HEK293 (cell line): Measurements from ENCODE around the gene ZBTB21.

Experiments used
- CTCF ChIA-PET: fragments of 350-600 bp; formaldehyde crosslinking; extraction: SDS; loops from one replicate; lab custom pipeline; 2021; ENCODE audit warnings: antibody characterized with exemption; lab: Yijun Ruan, JAX
- POLR2A ChIA-PET: fragments of 300-600 bp; formaldehyde crosslinking; extraction: SDS; loops from one replicate; lab custom pipeline; 2020; ENCODE audit warnings: antibody characterized with exemption, inconsistent platforms; lab: Yijun Ruan, JAX
- H3K27ac ChIP-seq: fragments of 200-500 bp; sonication (Bioruptor generic); 2 replicates; pipeline ENCODE4 v1.5.1; 2014; ENCODE audit warnings: low read depth, low read length, control low read depth, inconsistent platforms; ENCODE audit errors: extremely low read depth
- H3K36me3 ChIP-seq, 2 experiments: fragments of 200-500 bp in 1 of 2; sonication (Bioruptor generic) in 1 of 2; 1 replicate in 1 of 2; 2 replicates in 1 of 2; pipeline ENCODE4 v1.5.1; 2014 to 2017; ENCODE audit warnings: inconsistent platforms in 2 of 2, low read length in 2 of 2; ENCODE audit not compliant: control insufficient read depth in 2 of 2, insufficient read depth in 1 of 2
- H3K4me1 ChIP-seq: fragments of 200-500 bp; sonication (Bioruptor generic); 2 replicates; pipeline ENCODE4 v1.5.1; 2014; ENCODE audit warnings: mild to moderate bottlenecking, low read length, inconsistent platforms; ENCODE audit not compliant: control insufficient read depth, insufficient read depth
- H3K4me3 ChIP-seq: 2 replicates; pipeline ENCODE4 v1.5.1; 2011; ENCODE audit warnings: low read depth, mild to moderate bottlenecking, control low read depth, low read length, moderate library complexity
- H3K9me3 ChIP-seq: fragments of 200-500 bp; sonication (Bioruptor generic); 2 replicates; pipeline ENCODE4 v1.5.1; 2014; ENCODE audit warnings: low read depth, low read length, inconsistent platforms; ENCODE audit not compliant: control insufficient read depth, insufficient read depth
- INSM2 ChIP-seq: fragments of 450-650 bp; formaldehyde crosslinking; IDR thresholded peaks from 2 replicates; pipeline ENCODE4 v1.5.1; 2016; ENCODE audit warnings: missing biosample characterization, missing genetic modification characterization
- KLF17 ChIP-seq: fragments of 450-650 bp; formaldehyde crosslinking; IDR thresholded peaks from 2 replicates; pipeline ENCODE4 v1.5.1; 2016; ENCODE audit warnings: missing biosample characterization, missing genetic modification characterization
- REST ChIP-seq: fragments of 450-650 bp; formaldehyde crosslinking; IDR thresholded peaks from 2 replicates; pipeline ENCODE4 v1.5.1; 2016; ENCODE audit warnings: missing biosample characterization, missing genetic modification characterization
- SCRT1 ChIP-seq: fragments of 450-650 bp; formaldehyde crosslinking; IDR thresholded peaks from 2 replicates; pipeline ENCODE4 v1.5.1; 2016; ENCODE audit warnings: missing biosample characterization, missing genetic modification characterization, borderline replicate concordance
- SCRT2 ChIP-seq: fragments of 450-650 bp; formaldehyde crosslinking; IDR thresholded peaks from 2 replicates; pipeline ENCODE4 v1.5.1; 2016; ENCODE audit warnings: missing biosample characterization, missing genetic modification characterization
- ZBTB6 ChIP-seq: fragments of 450-650 bp; formaldehyde crosslinking; IDR thresholded peaks from 2 replicates; pipeline ENCODE4 v1.5.1; 2017; ENCODE audit warnings: missing biosample characterization, missing genetic modification characterization
- ZNF148 ChIP-seq: fragments of 450-650 bp; formaldehyde crosslinking; IDR thresholded peaks from 2 replicates; pipeline ENCODE4 v1.5.0; 2017; ENCODE audit warnings: missing biosample characterization, missing genetic modification characterization, borderline replicate concordance
- ZNF211 ChIP-seq: fragments of 450-650 bp; formaldehyde crosslinking; IDR thresholded peaks from 2 replicates; pipeline ENCODE4 v1.5.1; 2016; ENCODE audit warnings: low read depth, missing biosample characterization, missing genetic modification characterization
- ZNF214 ChIP-seq: fragments of 450-650 bp; formaldehyde crosslinking; IDR thresholded peaks from 2 replicates; pipeline ENCODE4 v1.5.1; 2017; ENCODE audit warnings: missing biosample characterization, mild to moderate bottlenecking, missing genetic modification characterization, borderline replicate concordance
- ZNF280D ChIP-seq: fragments of 450-650 bp; formaldehyde crosslinking; IDR thresholded peaks from 2 replicates; pipeline ENCODE4 v1.5.1; 2016; ENCODE audit warnings: missing biosample characterization, missing genetic modification characterization
- ZNF404 ChIP-seq: fragments of 450-650 bp; formaldehyde crosslinking; IDR thresholded peaks from 2 replicates; pipeline ENCODE4 v1.5.1; 2017; ENCODE audit warnings: missing biosample characterization, missing genetic modification characterization
- ZNF426 ChIP-seq: fragments of 450-650 bp; formaldehyde crosslinking; IDR thresholded peaks from 2 replicates; pipeline ENCODE4 v1.5.1; 2017; ENCODE audit warnings: missing biosample characterization, missing genetic modification characterization, mild to moderate bottlenecking, inconsistent platforms, moderate library complexity
- ZNF488 ChIP-seq: fragments of 450-650 bp; formaldehyde crosslinking; IDR thresholded peaks from 2 replicates; pipeline ENCODE4 v1.5.1; 2016; ENCODE audit warnings: missing biosample characterization, missing genetic modification characterization
- ZNF580 ChIP-seq: fragments of 450-650 bp; formaldehyde crosslinking; IDR thresholded peaks from 2 replicates; pipeline ENCODE4 v1.5.1; 2016; ENCODE audit warnings: missing biosample characterization, missing genetic modification characterization
- ZNF843 ChIP-seq: fragments of 450-650 bp; formaldehyde crosslinking; IDR thresholded peaks from 2 replicates; pipeline ENCODE4 v1.5.1; 2016; ENCODE audit warnings: missing biosample characterization, missing genetic modification characterization

The ZBTB21 gene

GRCh38 chr21:41975391-41976272 lies 34.5 kb downstream of the ZBTB21 start:
- CTCF ChIA-PET: no interaction called here
- H3K27ac ChIP-seq: no peak overlapping the region
- H3K36me3 ChIP-seq: no peaks in the 10 kb centered on the region
- TF ChIP-seq ZNF214 (tag by site-specific recombination): no peak
- TF ChIP-seq SCRT1 (tag by site-specific recombination): peak; percentile 58; the same call in 1 of the 2 replicates
- no peak for TF ChIP-seq ZNF488
- no peak for TF ChIP-seq ZNF404 (tag by site-specific recombination)
- TF ChIP-seq ZNF843 (tag by site-specific recombination): no peak
- TF ChIP-seq SCRT2 (tag by site-specific recombination): peak; percentile 82
- no peak for TF ChIP-seq ZNF426
- no peak for TF ChIP-seq KLF17 (tag by site-specific recombination)
- TF ChIP-seq ZBTB6 (tag by site-specific recombination): no peak
- no peak for TF ChIP-seq INSM2 (tag by site-specific recombination)
- no peak for TF ChIP-seq ZNF280D (tag by site-specific recombination)
- peak; percentile 94 for TF ChIP-seq REST (tag by site-specific recombination)
- no peak for TF ChIP-seq ZNF211 (tag by site-specific recombination)
- TF ChIP-seq ZNF580 (tag by site-specific recombination): no peak
- no peak for TF ChIP-seq ZNF148
- H3K4me1 ChIP-seq: no peaks in the 10 kb centered on the region
- no peak overlapping the region for H3K4me3 ChIP-seq
- POLR2A ChIA-PET: no interaction called here
- H3K9me3 ChIP-seq: no peaks in the 10 kb centered on the region
